ENCODE data around the gene CABYR. TPM values are rescaled to one million over a fixed set of nuclear protein-coding genes. Genes with fewer than 3 reads are reported as not detected.

Gene CABYR
- total and polyA plus RNA-seq, 8 donors = 1.1 to 7.3 (median 4.6) TPM

DNA sequence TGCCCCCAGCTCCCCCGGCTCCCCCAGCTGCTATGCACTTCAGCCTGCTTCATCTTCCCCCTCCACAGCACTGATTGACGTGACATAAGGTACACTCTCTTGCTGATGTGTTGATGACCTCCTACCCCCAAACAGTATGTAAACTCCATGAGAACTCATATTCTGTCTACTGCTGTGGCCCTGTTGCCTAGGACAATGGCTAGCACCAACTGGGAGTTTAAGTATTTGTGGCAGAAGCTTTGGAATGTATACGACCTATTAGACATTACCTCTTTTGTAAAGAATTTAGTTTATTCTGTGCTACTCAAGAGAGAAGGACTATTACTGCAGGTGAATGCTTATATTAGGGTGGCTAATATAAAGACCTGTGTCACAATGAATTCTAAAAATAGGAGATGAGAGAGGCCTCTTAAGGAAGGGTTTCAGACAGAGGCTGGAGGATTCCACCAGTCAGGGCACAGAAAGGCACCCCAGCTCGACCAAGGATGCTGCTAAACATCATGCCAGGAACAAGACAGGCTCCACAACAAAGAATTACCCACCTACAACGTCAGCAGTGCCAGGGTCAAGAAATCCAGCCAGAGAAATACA lies 60.6 kb downstream of the CABYR start:
- H3K4me3 ChIP-seq = no peak overlapping the region
- H3K27me3 ChIP-seq = no peaks in the 10 kb centered on the region
- DNase-seq (no peak), ATAC-seq (peak; percentile 53)
- no peaks in the 10 kb centered on the region for H3K9me3 ChIP-seq
- H3K4me1 ChIP-seq = no peaks in the 10 kb centered on the region
- TF ChIP-seq, protein P1, sequence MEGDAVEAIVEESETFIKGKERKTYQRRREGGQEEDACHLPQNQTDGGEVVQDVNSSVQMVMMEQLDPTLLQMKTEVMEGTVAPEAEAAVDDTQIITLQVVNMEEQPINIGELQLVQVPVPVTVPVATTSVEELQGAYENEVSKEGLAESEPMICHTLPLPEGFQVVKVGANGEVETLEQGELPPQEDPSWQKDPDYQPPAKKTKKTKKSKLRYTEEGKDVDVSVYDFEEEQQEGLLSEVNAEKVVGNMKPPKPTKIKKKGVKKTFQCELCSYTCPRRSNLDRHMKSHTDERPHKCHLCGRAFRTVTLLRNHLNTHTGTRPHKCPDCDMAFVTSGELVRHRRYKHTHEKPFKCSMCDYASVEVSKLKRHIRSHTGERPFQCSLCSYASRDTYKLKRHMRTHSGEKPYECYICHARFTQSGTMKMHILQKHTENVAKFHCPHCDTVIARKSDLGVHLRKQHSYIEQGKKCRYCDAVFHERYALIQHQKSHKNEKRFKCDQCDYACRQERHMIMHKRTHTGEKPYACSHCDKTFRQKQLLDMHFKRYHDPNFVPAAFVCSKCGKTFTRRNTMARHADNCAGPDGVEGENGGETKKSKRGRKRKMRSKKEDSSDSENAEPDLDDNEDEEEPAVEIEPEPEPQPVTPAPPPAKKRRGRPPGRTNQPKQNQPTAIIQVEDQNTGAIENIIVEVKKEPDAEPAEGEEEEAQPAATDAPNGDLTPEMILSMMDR (IDR thresholded peaks at IDR 0.05) = no peak
- no peaks in the 10 kb centered on the region for H3K36me3 ChIP-seq
- intact Hi-C loops (cut with DNase I) = no loop called here
- no peak overlapping the region for H3K27ac ChIP-seq

DNA sequence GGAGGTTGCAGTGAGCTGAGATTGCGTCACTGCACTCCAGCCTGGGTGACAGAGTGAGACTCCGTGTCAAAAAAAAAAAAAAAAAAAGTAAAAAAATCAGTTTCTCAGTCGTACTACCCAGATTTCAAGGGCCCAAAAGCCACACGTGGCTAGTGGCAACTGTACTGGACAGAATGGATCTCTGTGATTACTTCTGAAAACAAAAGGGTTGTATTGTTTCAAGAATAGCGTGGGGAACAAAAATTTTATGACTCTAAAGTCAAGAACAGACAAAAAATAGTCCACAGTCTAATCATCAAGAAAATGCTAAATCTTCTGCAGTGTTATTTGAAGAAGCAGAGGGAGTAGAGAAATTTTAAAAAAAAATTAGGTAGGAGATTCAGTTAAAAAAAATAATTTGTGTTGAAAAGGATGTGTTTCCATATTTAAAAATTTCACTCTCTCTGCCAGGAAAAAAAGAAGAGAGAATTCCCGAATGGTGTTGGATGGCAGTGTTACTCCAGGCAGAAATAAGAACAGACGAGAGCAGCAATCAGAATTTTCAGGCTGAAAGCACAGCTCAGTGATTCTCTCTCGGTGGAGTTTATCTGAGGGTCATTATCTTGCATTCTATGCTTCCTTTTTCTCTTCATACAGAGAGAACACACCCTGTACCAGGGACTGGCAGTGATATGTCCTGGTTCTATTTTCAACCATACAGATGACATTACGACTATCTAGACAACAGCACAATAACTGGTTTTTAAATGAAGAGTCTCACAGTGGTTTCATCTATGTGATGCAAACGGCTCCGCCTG lies 61.8 kb downstream of the CABYR start:
- no peaks in the 10 kb centered on the region for H3K27me3 ChIP-seq
- no peak overlapping the region for H3K27ac ChIP-seq
- H3K36me3 ChIP-seq = no peaks in the 10 kb centered on the region
- no peaks in the 10 kb centered on the region for H3K4me1 ChIP-seq
- ATAC-seq (no peak), DNase-seq (no peak)
- H3K4me3 ChIP-seq = no peak overlapping the region
- TF ChIP-seq, protein P1 (IDR thresholded peaks at IDR 0.05) = no peak
- intact Hi-C loops (cut with DNase I) = no loop called here
- H3K9me3 ChIP-seq = no peaks in the 10 kb centered on the region

DNA sequence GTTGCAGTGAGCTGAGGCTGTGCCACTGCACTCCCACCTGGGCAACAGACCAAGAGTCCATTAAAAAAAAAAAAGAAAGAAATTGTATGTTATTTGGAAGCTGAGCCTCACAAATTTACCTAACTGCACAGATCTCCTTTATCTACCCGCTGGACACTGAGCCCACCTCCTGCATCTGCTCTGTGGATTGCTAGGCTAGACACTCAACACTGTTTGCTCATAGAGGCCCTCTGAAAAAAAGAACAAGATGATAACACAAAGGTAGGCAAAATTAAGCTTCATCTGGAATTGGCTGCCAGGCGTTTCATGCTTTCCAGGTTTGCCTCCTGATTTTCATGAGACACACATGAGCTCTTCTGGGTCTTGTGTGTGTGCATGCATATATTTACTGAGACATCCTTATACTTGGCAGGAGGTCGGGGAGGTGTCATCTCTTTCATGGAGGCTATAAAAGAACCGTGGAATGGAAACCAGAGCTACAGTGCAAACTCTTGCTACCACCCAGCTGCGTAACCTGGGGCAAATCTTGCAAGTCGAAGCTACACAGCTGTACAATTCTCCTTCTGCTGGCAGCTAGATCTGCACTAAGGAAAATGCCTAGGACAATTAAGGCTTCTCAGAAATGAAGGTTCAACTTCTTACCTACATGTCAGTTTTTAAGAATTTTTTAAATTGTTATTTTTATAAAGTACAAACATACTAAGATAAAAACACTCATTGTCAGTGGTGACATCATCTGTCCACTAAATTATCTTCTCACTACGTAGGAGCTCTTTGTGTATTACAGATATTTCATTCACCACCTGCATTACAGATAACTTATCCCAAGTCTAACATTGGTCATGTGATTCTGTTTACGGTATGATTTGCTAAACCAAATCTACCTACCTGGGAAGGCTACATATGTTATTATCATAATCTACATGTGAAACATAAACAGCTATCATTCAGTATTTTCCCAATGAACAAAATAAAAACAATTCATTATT lies 63.1 kb downstream of the CABYR start:
- Histone ChIP-seq H3K9me3 (no peaks in the 10 kb centered on the region), H3K27me3 (no peaks in the 10 kb centered on the region), H3K27ac (no peak overlapping the region), H3K4me1 (no peaks in the 10 kb centered on the region), H3K36me3 (no peaks in the 10 kb centered on the region), H3K4me3 (no peak overlapping the region)
- intact Hi-C loops (cut with DNase I) = no loop called here
- DNase-seq (no peak), ATAC-seq (no peak)
- TF ChIP-seq, protein P1 (IDR thresholded peaks at IDR 0.05) = no peak

DNA sequence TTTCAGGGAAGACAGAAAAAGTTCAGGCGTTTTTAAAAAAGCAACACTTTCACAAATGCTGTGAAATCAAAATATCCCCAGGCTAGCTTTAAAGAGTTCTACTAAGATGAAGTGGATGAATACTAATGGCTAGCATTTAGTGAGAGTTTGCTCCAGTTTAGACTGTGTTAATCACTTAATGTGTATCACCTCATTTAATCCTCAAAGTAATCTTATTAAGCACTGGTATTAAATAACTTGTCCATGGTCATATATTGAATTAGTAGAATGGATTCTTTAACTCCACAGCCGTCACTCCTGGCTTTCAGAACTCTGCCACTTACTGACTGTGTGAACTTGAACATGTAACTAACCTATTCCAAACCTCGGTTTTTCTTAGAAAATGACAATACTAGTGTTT lies 66.0 kb downstream of the CABYR start:
- Histone ChIP-seq H3K36me3 (no peaks in the 10 kb centered on the region), H3K4me3 (no peak overlapping the region), H3K9me3 (no peaks in the 10 kb centered on the region), H3K4me1 (no peaks in the 10 kb centered on the region), H3K27me3 (no peaks in the 10 kb centered on the region), H3K27ac (no peak overlapping the region)
- ATAC-seq (no peak), DNase-seq (no peak)
- TF ChIP-seq, protein P1 (IDR thresholded peaks at IDR 0.05) = no peak
- intact Hi-C loops (cut with DNase I) = no loop called here
